ENCODE data around the gene LIMS2. TPM values are rescaled to one million over a fixed set of nuclear protein-coding genes. Genes with fewer than 3 reads are reported as not detected.
A peak's percentile ranks its signal among the peaks of the same experiment; 100 is the strongest.

Gene LIMS2
- total and polyA plus RNA-seq, 2 donors (not counting 3 experiments of a cell fraction or from before 2014, with no cell fraction given) = 48.3 to 55.6 TPM

GRCh38 chr2:127719301-127720218, 44.2 kb upstream of the LIMS2 start:
- Histone ChIP-seq H2AFZ (ENCODE audit: low read depth, low read length) (no peak overlapping the region), H3K9ac (replicated peaks; ENCODE audit: extremely low read depth, insufficient read depth, low read length) (no peak overlapping the region), H3K27me3 (ENCODE audit: control insufficient read depth in 2 of 2, insufficient read depth in 2 of 2, low read length in 2 of 2) (no peaks in the 10 kb centered on the region), H3K4me1 (ENCODE audit: control insufficient read depth, extremely low read depth, insufficient read depth, low read length) (no peaks in the 10 kb centered on the region), H3K79me2 (ENCODE audit: control insufficient read depth, insufficient read depth, low read length) (no peaks in the 10 kb centered on the region), H4K20me1 (replicated peaks; ENCODE audit: control insufficient read depth, extremely low read depth, insufficient read depth, low read length) (no peaks in the 10 kb centered on the region), H3K27ac (ENCODE audit: insufficient read depth, low read depth, low read length) (no peak overlapping the region), H3K4me3 (replicated peaks in 1 of 3; ENCODE audit: insufficient read depth in 1 of 3, low read depth in 1 of 3, low read length in 3 of 3) (no peak overlapping the region), H3K4me2 (ENCODE audit: insufficient read depth, low read length) (no peak overlapping the region), H3K9me3 (replicated peaks; ENCODE audit: control insufficient read depth, insufficient read depth, low read length) (no peaks in the 10 kb centered on the region), H3K9me1 (replicated peaks; ENCODE audit: control insufficient read depth, extremely low read depth, insufficient read depth, low read length) (no peaks in the 10 kb centered on the region), H3K36me3 (ENCODE audit: control insufficient read depth in 2 of 2, extremely low read depth in 1 of 2, insufficient read depth in 2 of 2, low read length in 2 of 2) (peaks cover 16 to 25% of the 10 kb centered on the region in 2 experiments)
- intact Hi-C loops (cut with micrococcal nuclease) (no loop called here), dilution Hi-C loops (cut with MboI; ENCODE audit: extremely low pct_ligation_motif_present, low sequenced_read_pairs) (no loop called here)
- CTCF ChIA-PET = interaction anchor here (2.7 kb wide), 1 partner anchor 128 kb away, joined by 9 read pairs; no protein-coding TSS in a partner anchor
- TSS peak; percentile 46 for BruUV-seq (replicated peaks)
- POLR2A ChIA-PET = no interaction called here
- DNase-seq (ENCODE audit: low read depth, low spot score) (no peak), FAIRE-seq (no peak)
- TF ChIP-seq POLR2A (IDR thresholded peaks at IDR 0.05; ENCODE audit: low read depth, low read length) (no peak), POLR2AphosphoS5 (IDR thresholded peaks at IDR 0.05; ENCODE audit: insufficient read depth, low read depth, low read length) (no peak), GATA2 (IDR thresholded peaks at IDR 0.05; ENCODE audit: insufficient read depth, insufficient read length, low read depth, low read length) (no peak), FOS (IDR thresholded peaks at IDR 0.05; ENCODE audit: borderline replicate concordance, insufficient read depth, low read length) (no peak), EZH2 (IDR thresholded peaks at IDR 0.05; ENCODE audit: borderline replicate concordance, low read depth, low read length, severe bottlenecking) (no peak), MYC (IDR thresholded peaks at IDR 0.05; ENCODE audit: low read depth, low read length) (no peak)
- TF ChIP-seq, protein P1, sequence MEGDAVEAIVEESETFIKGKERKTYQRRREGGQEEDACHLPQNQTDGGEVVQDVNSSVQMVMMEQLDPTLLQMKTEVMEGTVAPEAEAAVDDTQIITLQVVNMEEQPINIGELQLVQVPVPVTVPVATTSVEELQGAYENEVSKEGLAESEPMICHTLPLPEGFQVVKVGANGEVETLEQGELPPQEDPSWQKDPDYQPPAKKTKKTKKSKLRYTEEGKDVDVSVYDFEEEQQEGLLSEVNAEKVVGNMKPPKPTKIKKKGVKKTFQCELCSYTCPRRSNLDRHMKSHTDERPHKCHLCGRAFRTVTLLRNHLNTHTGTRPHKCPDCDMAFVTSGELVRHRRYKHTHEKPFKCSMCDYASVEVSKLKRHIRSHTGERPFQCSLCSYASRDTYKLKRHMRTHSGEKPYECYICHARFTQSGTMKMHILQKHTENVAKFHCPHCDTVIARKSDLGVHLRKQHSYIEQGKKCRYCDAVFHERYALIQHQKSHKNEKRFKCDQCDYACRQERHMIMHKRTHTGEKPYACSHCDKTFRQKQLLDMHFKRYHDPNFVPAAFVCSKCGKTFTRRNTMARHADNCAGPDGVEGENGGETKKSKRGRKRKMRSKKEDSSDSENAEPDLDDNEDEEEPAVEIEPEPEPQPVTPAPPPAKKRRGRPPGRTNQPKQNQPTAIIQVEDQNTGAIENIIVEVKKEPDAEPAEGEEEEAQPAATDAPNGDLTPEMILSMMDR (IDR thresholded peaks at IDR 0.05; ENCODE audit: extremely low read depth in 1 of 2, insufficient read depth in 1 of 2, low read depth in 1 of 2, low read length in 2 of 2) = no peak
- TF ChIP-seq, protein P2, sequence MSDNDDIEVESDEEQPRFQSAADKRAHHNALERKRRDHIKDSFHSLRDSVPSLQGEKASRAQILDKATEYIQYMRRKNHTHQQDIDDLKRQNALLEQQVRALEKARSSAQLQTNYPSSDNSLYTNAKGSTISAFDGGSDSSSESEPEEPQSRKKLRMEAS (IDR thresholded peaks at IDR 0.05; ENCODE audit: insufficient read depth, insufficient read length) = no peak
